Natural killer cell (primary cell): ENCODE measurements around the gene MYO5C. TPM values are rescaled to one million over a fixed set of nuclear protein-coding genes. Genes with fewer than 3 reads are reported as not detected.

Experiments
- ATAC-seq, 3 donors: fragments of 150-1000 bp in 2 of 3; fragments of 200-7000 bp in 1 of 3; cut with Tn5 transposase; 1 replicate in 1 of 3; 2 replicates in 2 of 3; pipeline ENCODE4 v1.10.0; 2021; ENCODE audit warnings: mild to moderate bottlenecking in 2 of 3, moderate library complexity in 2 of 3
- DNase-seq, 2 donors: peaks; one replicate each; pipeline versions ENCODE4 v3.0.0 to v3.0.0-alpha.2; 2013 to 2021; ENCODE audit warnings: mixed read lengths in 1 of 2
- H3K27ac ChIP-seq: one replicate; pipeline ENCODE4 v1.5.1; 2013; ENCODE audit warnings: mild to moderate bottlenecking, low read length
- H3K27me3 ChIP-seq: one replicate; pipeline ENCODE4 v1.6.1; 2013; ENCODE audit warnings: low read length; ENCODE audit not compliant: control insufficient read depth, insufficient read depth
- H3K36me3 ChIP-seq: one replicate; pipeline ENCODE4 v1.6.1; 2013; ENCODE audit warnings: low read length; ENCODE audit not compliant: control insufficient read depth, insufficient read depth
- H3K4me1 ChIP-seq: one replicate; pipeline ENCODE4 v1.6.1; 2013; ENCODE audit warnings: low read length; ENCODE audit not compliant: control insufficient read depth, insufficient read depth
- H3K4me3 ChIP-seq: one replicate; pipeline ENCODE4 v1.5.1; 2013; ENCODE audit warnings: low read length
- H3K9me3 ChIP-seq: one replicate; pipeline ENCODE4 v1.6.1; 2013; ENCODE audit warnings: low read length; ENCODE audit not compliant: control insufficient read depth, insufficient read depth
- H3K27ac Mint-ChIP-seq, 2 donors: one replicate each; pipeline ENCODE4 v1.8.0; 2022; ENCODE audit warnings: mild to moderate bottlenecking in 2 of 2, mixed read lengths in 2 of 2, moderate library complexity in 1 of 2
- H3K27me3 Mint-ChIP-seq, 2 donors: one replicate each; pipeline ENCODE4 v1.8.0; 2022; ENCODE audit warnings: low read depth in 2 of 2, mixed read lengths in 2 of 2
- H3K36me3 Mint-ChIP-seq: one replicate; pipeline ENCODE4 v1.8.0; 2022; ENCODE audit warnings: mixed read lengths
- H3K4me1 Mint-ChIP-seq, 2 donors: one replicate each; pipeline ENCODE4 v1.8.0; 2022; ENCODE audit warnings: mixed read lengths in 2 of 2
- H3K4me3 Mint-ChIP-seq: one replicate; pipeline ENCODE4 v1.8.0; 2022; ENCODE audit warnings: mild to moderate bottlenecking, moderate library complexity, mixed read lengths
- H3K9me3 Mint-ChIP-seq, 2 donors: one replicate each; pipeline ENCODE4 v1.8.0; 2022; ENCODE audit warnings: mixed read lengths in 2 of 2
- CTCF ChIP-seq: fragments of 200-600 bp; IDR thresholded peaks from one replicate; pipeline ENCODE4 v1.8.0; 2022; ENCODE audit warnings: antibody characterized with exemption
- WGBS: methylation state at CpG from one replicate; pipeline ENCODE4 v1.1.7; 2013; ENCODE audit warnings: missing lambda C conversion rate; ENCODE audit not compliant: insufficient coverage; 5-methylcytosine and 5-hydroxymethylcytosine counted together
- intact Hi-C: fragments of 100-400 bp; cut with micrococcal nuclease; formaldehyde crosslinking; loops from one replicate; pipeline ENCODE4 v1.14.2; 2022
- total RNA-seq, 4 donors: library from RNA; stranded (reverse); fragments of 120-200 nt in 1 of 4; gene quantifications; one replicate each; pipeline versions ENCODE4 v1.2.3 to v1.2.4, GENCODE V29; 2013 to 2022

Gene MYO5C
- total RNA-seq, 3 donors from 2014 or later (not counting 1 experiment from before 2014, with no cell fraction given), result 0.45 to 0.82 (median 0.60) TPM

GRCh38 chr15:52280326-52281084 lies 15.1 kb downstream of the MYO5C start:
- 94% methylated on average over 11 of the region's 11 CpGs for WGBS
- H3K4me1 Mint-ChIP-seq, result no peaks in the 10 kb centered on the region
- intact Hi-C loops, result no loop called here
- no peak overlapping the region for H3K4me3 ChIP-seq
- no peak overlapping the region for H3K27ac ChIP-seq
- no peaks in the 10 kb centered on the region for H3K36me3 ChIP-seq
- TF ChIP-seq CTCF, result no peak
- no peak overlapping the region for H3K4me3 Mint-ChIP-seq
- H3K9me3 Mint-ChIP-seq, result no peaks in the 10 kb centered on the region
- DNase-seq (no peak), ATAC-seq (no peak)
- H3K9me3 ChIP-seq, result no peaks in the 10 kb centered on the region
- peaks cover 7% of the 10 kb centered on the region in 2 donors for H3K27me3 Mint-ChIP-seq
- H3K36me3 Mint-ChIP-seq, result no peaks in the 10 kb centered on the region
- H3K4me1 ChIP-seq, result no peaks in the 10 kb centered on the region
- no peak overlapping the region for H3K27ac Mint-ChIP-seq
- H3K27me3 ChIP-seq, result no peaks in the 10 kb centered on the region

GRCh38 chr15:52278636-52279367 lies 16.8 kb downstream of the MYO5C start:
- intact Hi-C loops, result no loop called here
- no peak for DNase-seq
- Histone ChIP-seq H3K36me3 (no peaks in the 10 kb centered on the region), H3K27ac (no peak overlapping the region), H3K9me3 (no peaks in the 10 kb centered on the region), H3K27me3 (no peaks in the 10 kb centered on the region), H3K4me1 (no peaks in the 10 kb centered on the region), H3K4me3 (no peak overlapping the region)
- ATAC-seq, result no peak
- Mint-ChIP-seq H3K27me3 (peaks cover 7 to 8% of the 10 kb centered on the region in 2 donors), H3K4me3 (no peak overlapping the region), H3K9me3 (no peaks in the 10 kb centered on the region), H3K4me1 (no peaks in the 10 kb centered on the region), H3K36me3 (no peaks in the 10 kb centered on the region), H3K27ac (no peak overlapping the region)
- WGBS, result 96% methylated on average over 13 of the region's 13 CpGs
- no peak for TF ChIP-seq CTCF

- WGBS, result 88% methylated on average over 3 of the region's 3 CpGs
- intact Hi-C loops, result no loop called here
- no peak overlapping the region for H3K4me3 Mint-ChIP-seq
These were observed 17.5 kb downstream of the MYO5C start for GRCh38 chr15:52278135-52278534.

More at GRCh38 chr15:52278135-52278534, 17.5 kb downstream of the MYO5C start:
- DNase-seq (no peak), ATAC-seq (no peak)
- H3K27me3 ChIP-seq, result no peaks in the 10 kb centered on the region
- no peaks in the 10 kb centered on the region for H3K4me1 ChIP-seq
- Mint-ChIP-seq H3K36me3 (no peaks in the 10 kb centered on the region), H3K27me3 (peaks cover 7 to 8% of the 10 kb centered on the region in 2 donors), H3K9me3 (no peaks in the 10 kb centered on the region), H3K4me1 (no peaks in the 10 kb centered on the region), H3K27ac (no peak overlapping the region)
- no peak overlapping the region for H3K27ac ChIP-seq
- no peak overlapping the region for H3K4me3 ChIP-seq
- H3K36me3 ChIP-seq, result no peaks in the 10 kb centered on the region
- no peaks in the 10 kb centered on the region for H3K9me3 ChIP-seq
- TF ChIP-seq CTCF, result no peak
